ENCODE data around the gene IFI27L1. TPM values are rescaled to one million over a fixed set of nuclear protein-coding genes. Genes with fewer than 3 reads are reported as not detected.

The IFI27L1 gene
- polyA plus RNA-seq, 4 donors, result 21.7 to 36.1 (median 27.0) TPM

GRCh38 chr14:94129758-94130414 lies 48.8 kb downstream of the IFI27L1 start:
- no peak for DNase-seq (ENCODE audit: low read depth in 4 of 4, low spot score in 3 of 4)

DNA sequence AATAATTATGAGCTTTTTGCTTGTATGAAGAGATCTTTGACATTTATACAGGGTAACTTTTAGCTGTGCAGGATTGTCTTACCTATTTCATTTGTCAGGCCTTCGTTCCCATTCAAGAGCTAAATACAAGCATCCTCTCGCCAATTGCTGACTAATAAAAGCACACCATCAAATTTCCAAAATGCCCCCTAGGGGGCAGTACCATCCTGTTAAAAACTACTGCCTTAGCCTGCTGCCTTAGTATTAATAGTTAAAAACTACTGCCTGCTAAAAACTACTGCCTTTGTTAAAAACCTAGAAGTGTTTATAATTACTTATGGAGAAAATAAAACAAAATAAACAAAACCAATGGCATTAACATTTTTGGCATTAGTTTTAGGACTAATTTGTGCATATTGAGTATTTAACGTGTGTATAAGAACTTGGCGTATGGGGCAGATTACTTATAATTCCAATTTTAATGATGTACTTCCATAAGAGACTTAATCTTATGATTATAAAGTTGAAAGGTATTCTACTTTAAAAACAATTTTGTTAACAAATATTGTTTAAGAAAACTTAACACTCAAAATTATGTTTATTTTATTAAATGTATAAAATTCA lies 51.3 kb downstream of the IFI27L1 start:
- DNase-seq (ENCODE audit: low read depth in 4 of 4, low spot score in 3 of 4), result peak in 3 of 4 donors; percentile 39 to 49 (median 41)

DNA sequence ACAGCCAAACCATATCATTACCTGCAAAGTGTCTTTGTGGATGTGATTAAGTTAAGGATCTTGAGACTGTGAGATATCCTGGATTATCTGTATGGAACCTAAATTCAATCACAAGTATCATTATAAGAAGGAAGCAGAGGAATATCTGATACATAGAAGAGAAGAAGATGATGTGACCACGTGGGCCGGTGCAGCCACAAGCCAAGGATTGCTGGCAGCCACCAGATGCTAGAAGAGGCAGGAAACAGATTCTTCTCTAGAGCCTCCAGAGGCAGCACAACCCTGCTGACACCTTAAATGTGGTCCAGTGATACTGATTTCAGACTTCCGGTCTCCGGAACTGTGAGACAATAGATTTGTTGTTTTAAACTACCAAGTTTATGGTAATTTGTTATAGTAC lies 54.4 kb downstream of the IFI27L1 start:
- DNase-seq (ENCODE audit: low read depth in 4 of 4, low spot score in 3 of 4), result no peak

- DNase-seq (ENCODE audit: low read depth in 4 of 4, low spot score in 3 of 4), result peak; percentile 42 to 72 (median 50)
Measured at GRCh38 chr14:94136575-94137331, 55.6 kb downstream of the IFI27L1 start.

DNA sequence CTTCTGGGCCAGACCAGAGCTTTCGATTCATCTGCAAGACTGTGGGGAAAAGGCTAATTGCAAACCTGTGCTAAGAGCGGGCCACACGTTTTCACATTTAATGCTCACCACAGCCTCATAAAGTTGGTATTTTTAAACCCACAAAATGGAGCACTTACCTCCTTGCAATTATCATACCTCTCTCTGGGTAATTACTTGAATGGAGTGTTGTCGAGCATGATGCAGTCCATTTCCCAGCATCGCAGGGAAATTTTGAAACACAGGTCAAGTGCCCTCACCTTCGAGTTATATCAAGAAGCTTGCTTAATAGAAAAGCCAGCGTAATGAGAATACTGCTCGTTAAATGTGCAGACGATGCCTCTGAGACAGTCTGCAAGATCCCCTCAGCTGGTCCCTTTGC lies 57.1 kb downstream of the IFI27L1 start:
- no peak for DNase-seq (ENCODE audit: low read depth in 4 of 4, low spot score in 3 of 4)

DNA sequence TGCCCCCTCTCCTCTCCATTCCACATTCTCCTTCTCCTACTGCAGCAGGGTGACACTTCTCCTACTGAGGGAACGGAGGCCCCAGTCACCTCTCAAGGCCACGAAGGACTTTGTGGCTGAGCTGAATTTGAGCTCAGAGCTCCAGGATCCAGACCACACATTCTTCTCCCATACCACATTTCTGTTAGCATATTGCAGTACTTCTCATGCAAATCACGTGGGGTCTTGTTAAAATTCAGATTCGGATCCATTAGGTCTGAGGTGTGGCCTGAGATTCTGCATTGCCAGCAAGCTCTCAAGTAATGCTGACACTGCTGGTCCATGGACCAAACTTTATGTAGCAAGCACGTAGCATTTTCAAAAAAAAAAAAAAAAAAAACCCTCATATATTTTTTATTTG lies 57.9 kb downstream of the IFI27L1 start:
- no peak for DNase-seq (ENCODE audit: low read depth in 4 of 4, low spot score in 3 of 4)

DNA sequence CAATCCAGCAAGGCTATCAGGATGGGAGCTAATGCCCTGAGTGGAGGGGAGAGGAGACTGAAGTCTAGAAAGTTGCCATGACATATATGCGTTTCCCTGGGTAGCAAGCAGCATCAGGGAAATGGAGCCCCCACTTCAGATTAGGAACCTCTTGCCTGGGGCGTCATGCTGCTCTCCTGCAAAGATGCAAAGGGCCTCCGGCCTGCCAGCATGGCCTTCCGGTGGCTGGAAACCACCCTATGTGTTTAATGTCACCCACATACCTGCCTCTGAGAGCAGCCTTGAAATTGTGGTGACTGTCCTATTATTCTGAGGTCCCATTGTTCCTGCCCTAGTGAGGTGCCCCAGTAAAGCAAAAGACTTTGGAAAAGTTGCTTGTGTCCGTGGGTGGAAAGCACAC lies 58.3 kb downstream of the IFI27L1 start:
- DNase-seq (ENCODE audit: low read depth in 4 of 4, low spot score in 3 of 4), result no peak

- DNase-seq (ENCODE audit: low read depth in 4 of 4, low spot score in 3 of 4), result no peak
Measured at GRCh38 chr14:94142247-94142646, 61.1 kb downstream of the IFI27L1 start.

DNA sequence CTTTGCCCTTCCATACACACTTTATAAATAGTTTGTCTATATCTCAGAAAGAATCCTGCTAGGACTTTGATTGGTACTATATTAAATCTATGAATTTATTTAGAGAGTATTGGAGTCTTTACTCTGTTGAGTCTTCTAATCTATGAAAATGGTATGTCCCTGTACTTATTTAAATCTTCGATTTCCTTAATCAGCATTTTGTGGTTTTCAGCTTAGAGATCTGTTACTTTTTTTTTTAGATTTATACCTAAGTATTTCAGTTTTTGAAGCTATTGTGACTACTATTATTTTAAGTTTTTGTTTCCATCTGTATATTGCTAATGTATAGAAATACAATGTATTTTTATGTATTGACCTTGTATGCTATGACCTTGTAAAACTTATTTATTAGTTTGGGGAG lies 61.7 kb downstream of the IFI27L1 start:
- no peak for DNase-seq (ENCODE audit: low read depth in 4 of 4, low spot score in 3 of 4)

DNA sequence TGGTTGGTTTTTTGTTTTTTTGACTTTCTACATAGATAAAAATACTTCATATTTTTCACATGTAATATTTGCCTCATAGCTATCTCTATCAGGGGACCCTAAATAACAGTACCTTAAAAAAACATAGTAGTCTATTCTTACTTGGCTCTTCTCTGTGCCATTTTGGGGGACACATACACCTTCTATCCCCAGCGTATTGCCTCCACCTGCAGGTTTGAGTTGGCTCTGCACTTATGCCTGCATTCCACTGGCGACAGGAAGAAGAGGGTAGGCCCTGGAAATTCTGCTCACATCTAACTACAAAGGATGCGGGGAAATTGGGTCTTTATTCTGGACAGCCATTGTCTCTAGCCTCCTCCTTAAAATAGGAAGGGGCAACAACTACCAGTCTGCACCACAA lies 62.1 kb downstream of the IFI27L1 start:
- DNase-seq (ENCODE audit: low read depth in 4 of 4, low spot score in 3 of 4), result no peak

- no peak for DNase-seq (ENCODE audit: low read depth in 4 of 4, low spot score in 3 of 4)
Measured at GRCh38 chr14:94143711-94144110, 62.6 kb downstream of the IFI27L1 start.

- no peak for DNase-seq (ENCODE audit: low read depth in 4 of 4, low spot score in 3 of 4)
Measured at GRCh38 chr14:94144765-94145164, 63.7 kb downstream of the IFI27L1 start.

DNA sequence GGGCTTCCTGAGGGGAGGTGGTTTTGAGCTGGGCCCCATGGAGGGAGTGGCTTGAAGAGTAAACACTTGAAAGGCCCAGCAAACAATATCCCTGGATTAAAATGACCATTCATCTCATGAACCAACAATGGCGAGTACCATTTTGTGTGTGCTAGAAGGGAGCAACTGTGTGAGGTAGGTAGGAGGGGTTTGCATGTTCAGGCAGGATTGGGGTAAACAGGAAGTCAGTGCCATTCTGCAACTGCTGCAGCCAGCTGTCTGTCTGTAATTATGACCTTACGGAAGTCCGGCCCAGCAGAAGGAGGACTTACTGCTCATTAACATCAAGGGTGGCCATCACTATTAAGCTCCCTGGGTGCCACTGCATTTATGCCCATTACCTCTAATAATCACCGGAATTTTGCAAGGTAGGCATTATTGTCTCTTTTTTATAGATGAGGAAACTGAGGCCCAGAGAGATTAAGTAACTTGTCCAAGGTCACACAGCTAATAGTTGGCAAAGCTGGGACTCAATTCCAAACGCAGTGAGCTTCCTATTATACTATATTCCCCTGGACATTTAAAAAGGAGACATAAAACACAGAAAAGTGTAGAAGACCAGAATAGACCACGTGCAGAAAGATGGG lies 64.9 kb downstream of the IFI27L1 start:
- DNase-seq (ENCODE audit: low read depth in 4 of 4, low spot score in 3 of 4), result no peak

Other genes starting within 250 kb of the IFI27L1 start
- not detected for gene FAM181A, start 154.0 kb upstream of the IFI27L1 start, polyA plus RNA-seq (ENCODE audit: insufficient read length in 4 of 4)
- under 1 TPM; 0.10 to 0.39 (median 0.33) TPM for gene ASB2, start 104.7 kb upstream of the IFI27L1 start, polyA plus RNA-seq (ENCODE audit: insufficient read length in 4 of 4)
- not detected for gene CCDC197, start 84.0 kb upstream of the IFI27L1 start, polyA plus RNA-seq (ENCODE audit: insufficient read length in 4 of 4)
- gene OTUB2, start 55.0 kb upstream of the IFI27L1 start, polyA plus RNA-seq (ENCODE audit: insufficient read length in 4 of 4), result 1 to 10 TPM; 2.6 to 5.0 (median 4.5) TPM
- 100 to 1,000 TPM; 121 to 173 (median 163) TPM for gene DDX24, start 108 bp upstream of the IFI27L1 start, polyA plus RNA-seq (ENCODE audit: insufficient read length in 4 of 4)
- gene IFI27, start 29.4 kb downstream of the IFI27L1 start, polyA plus RNA-seq (ENCODE audit: insufficient read length in 4 of 4), result 10 to 100 TPM in 2 of 4 donors, 1 to 10 TPM in 2; 4.9 to 26.7 (median 8.2) TPM
- 10 to 100 TPM; 22.2 to 36.9 (median 30.8) TPM for gene IFI27L2, start 48.3 kb downstream of the IFI27L1 start, polyA plus RNA-seq (ENCODE audit: insufficient read length in 4 of 4)
- under 1 TPM; 0.12 to 0.29 (median 0.18) TPM for gene PPP4R4, start 93.0 kb downstream of the IFI27L1 start, polyA plus RNA-seq (ENCODE audit: insufficient read length in 4 of 4)
- gene SERPINA10, start 212.0 kb downstream of the IFI27L1 start, polyA plus RNA-seq (ENCODE audit: insufficient read length in 4 of 4), result under 1 TPM; 0.19 to 0.29 (median 0.25) TPM
- gene SERPINA6, start 242.0 kb downstream of the IFI27L1 start, polyA plus RNA-seq (ENCODE audit: insufficient read length in 4 of 4), result 1 to 10 TPM; 1.4 to 7.3 (median 3.9) TPM

All from left renal pelvis (tissue), 4 donors.